Liver (tissue), 3 donors: ENCODE measurements around the gene MOB4.

ENCODE experiments used
- CTCF ChIP-seq: fragments of 150-350 bp; IDR thresholded peaks from 2 replicates; pipeline ENCODE4 v1.5.1; 2017; ENCODE audit warnings: improper control_type of control experiment, low read depth, low read length; ENCODE audit not compliant: missing input control
- EGR1 ChIP-seq, 2 donors: IDR thresholded peaks; 2 replicates each; pipeline ENCODE4 v1.6.1; 2016 to 2018; ENCODE audit warnings: antibody characterized with exemption in 2 of 2, low read depth in 2 of 2
- JUND ChIP-seq, 2 donors: IDR thresholded peaks; 2 replicates each; pipeline ENCODE4 v1.6.1; 2016; ENCODE audit warnings: antibody characterized with exemption in 2 of 2
- MAX ChIP-seq: IDR thresholded peaks from 2 replicates; pipeline ENCODE4 v1.6.1; 2016; ENCODE audit warnings: antibody characterized with exemption
- RAD21 ChIP-seq, 2 donors: IDR thresholded peaks; 2 replicates each; pipeline ENCODE4 v1.6.1; 2016; ENCODE audit warnings: antibody characterized with exemption in 2 of 2, mild to moderate bottlenecking in 2 of 2
- TAF1 ChIP-seq: conservative IDR thresholded peaks from 2 replicates; pipeline ENCODE4 v1.6.1; 2016; ENCODE audit warnings: antibody characterized with exemption, mild to moderate bottlenecking
- YY1 ChIP-seq: IDR thresholded peaks from 2 replicates; pipeline ENCODE4 v1.6.1; 2016; ENCODE audit warnings: antibody characterized with exemption, mild to moderate bottlenecking
- donor health status: healthy.
- donor health status: healthy.

- TF ChIP-seq CTCF (no peak), YY1 (no peak), EGR1 (IDR thresholded peaks at IDR 0.05; ENCODE audit: low read depth in 2 of 2) (no peak), JUND (IDR thresholded peaks at IDR 0.05) (no peak), MAX (no peak), RAD21 (IDR thresholded peaks at IDR 0.05) (no peak), TAF1 (no peak)
Measured at GRCh38 chr2:197495433-197496134, 20.3 kb upstream of the MOB4 start.
